Effector memory CD4-positive, alpha-beta T cell (primary cell): ENCODE results near the gene PTPN18.
"Not testable (repeated sequence)": the region's sequence is repeated elsewhere in the genome, so short reads cannot be mapped to it uniquely, and the experiment has no call there.

Experiments used
- DNase-seq, 3 donors: peaks; one replicate each; pipeline ENCODE4 v3.0.0-alpha.2; 2020
- H3K27ac ChIP-seq: 2 replicates; pipeline ENCODE4 v1.7.0; 2013; ENCODE audit warnings: mild to moderate bottlenecking, low read length, moderate library complexity; ENCODE audit not compliant: insufficient read depth, poor library complexity, severe bottlenecking
- H3K27me3 ChIP-seq: replicated peaks from 2 replicates; pipeline ENCODE4 v1.7.0; 2013; ENCODE audit warnings: mild to moderate bottlenecking, low read length; ENCODE audit not compliant: insufficient read depth, control insufficient read depth, poor library complexity, severe bottlenecking
- H3K36me3 ChIP-seq: 2 replicates; pipeline ENCODE4 v1.7.0; 2013; ENCODE audit warnings: mild to moderate bottlenecking, low read length, moderate library complexity; ENCODE audit not compliant: control insufficient read depth, insufficient read depth
- H3K4me1 ChIP-seq: 2 replicates; pipeline ENCODE4 v1.7.0; 2013; ENCODE audit warnings: low read length, mild to moderate bottlenecking; ENCODE audit not compliant: control insufficient read depth, insufficient read depth, poor library complexity, severe bottlenecking
- H3K4me3 ChIP-seq: 2 replicates; pipeline ENCODE4 v1.7.0; 2013; ENCODE audit warnings: low read length, low read depth, mild to moderate bottlenecking; ENCODE audit not compliant: insufficient read depth, poor library complexity, severe bottlenecking
- H3K9me3 ChIP-seq: 2 replicates; pipeline ENCODE4 v1.7.0; 2013; ENCODE audit warnings: mild to moderate bottlenecking, low read length, moderate library complexity; ENCODE audit not compliant: control insufficient read depth

The PTPN18 gene

DNA sequence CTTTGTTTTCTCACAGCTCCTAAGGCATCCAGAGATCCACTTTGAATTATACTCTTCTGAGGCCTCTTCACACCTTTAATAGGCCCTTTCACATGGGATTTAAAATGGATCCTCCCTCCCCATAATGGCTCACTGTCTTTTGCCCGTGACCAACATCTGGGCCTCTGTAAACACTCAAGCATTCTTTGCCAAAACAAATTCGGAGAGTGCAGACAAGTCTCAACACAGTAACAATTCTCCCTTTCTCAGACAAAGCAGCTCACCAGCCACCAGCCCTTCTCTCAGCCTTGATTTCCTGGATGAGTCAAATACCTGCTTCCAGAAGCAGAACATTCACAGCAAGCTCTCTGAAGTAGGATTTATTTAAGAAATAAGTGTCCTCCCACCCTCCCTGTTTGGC is 27.1 kb upstream of the PTPN18 start:
- Histone ChIP-seq H3K27ac (no peak overlapping the region), H3K27me3 (no peaks in the 10 kb centered on the region), H3K4me3 (no peak overlapping the region), H3K9me3 (no peaks in the 10 kb centered on the region), H3K4me1 (peaks cover 6% of the 10 kb centered on the region), H3K36me3 (no peaks in the 10 kb centered on the region)
- no peak for DNase-seq

DNA sequence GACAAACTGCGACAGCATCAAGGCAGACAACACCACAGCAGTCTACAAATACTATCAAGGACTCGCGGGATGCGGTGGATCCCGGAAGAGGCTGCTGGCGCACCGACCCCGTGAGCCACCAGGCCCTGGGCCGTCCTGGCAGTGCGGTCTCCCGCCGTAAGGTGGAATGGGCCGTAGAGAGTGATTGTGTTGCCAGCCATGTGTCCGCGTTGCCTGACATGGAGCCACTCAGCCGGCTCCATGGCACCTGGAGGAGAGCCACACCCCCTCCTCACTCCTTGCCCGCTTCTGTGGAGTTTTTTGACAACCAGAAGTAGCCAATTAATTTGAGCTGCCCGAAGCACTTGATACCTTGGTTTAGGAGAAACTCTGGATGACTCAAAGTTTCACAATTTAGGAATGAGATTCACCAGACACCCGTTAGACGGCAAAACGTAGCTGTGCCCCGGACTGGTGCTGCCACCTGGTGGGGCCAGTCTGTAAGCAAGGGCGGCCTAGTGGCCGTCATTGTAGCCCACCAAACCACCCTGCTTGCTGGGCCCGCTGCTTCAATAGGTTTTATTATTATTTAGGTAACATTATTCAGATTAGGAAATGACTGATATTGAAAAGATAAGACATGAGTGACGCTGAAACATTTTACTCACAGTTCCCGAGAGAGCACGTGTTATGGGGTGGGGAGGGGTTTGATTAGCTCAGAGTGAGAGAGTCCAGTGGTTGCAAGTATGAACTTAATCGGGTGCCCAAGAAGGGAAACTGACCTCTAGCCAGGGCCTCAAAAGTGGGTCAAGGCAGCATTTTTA is 23.4 kb upstream of the PTPN18 start:
- Histone ChIP-seq H3K4me3 (no peak overlapping the region), H3K9me3 (no peaks in the 10 kb centered on the region), H3K4me1 (peaks cover 6% of the 10 kb centered on the region), H3K36me3 (peaks cover under 1% of the 10 kb centered on the region), H3K27me3 (no peaks in the 10 kb centered on the region), H3K27ac (no peak overlapping the region)
- peak; percentile 34 to 52 (median 38) for DNase-seq

- H3K4me3 ChIP-seq, H3K4me1 ChIP-seq, DNase-seq, H3K27me3 ChIP-seq, H3K27ac ChIP-seq, H3K36me3 ChIP-seq, H3K9me3 ChIP-seq: not testable (repeated sequence)
These were observed 22.6 kb upstream of the PTPN18 start for GRCh38 chr2:130333253-130333652.

DNA sequence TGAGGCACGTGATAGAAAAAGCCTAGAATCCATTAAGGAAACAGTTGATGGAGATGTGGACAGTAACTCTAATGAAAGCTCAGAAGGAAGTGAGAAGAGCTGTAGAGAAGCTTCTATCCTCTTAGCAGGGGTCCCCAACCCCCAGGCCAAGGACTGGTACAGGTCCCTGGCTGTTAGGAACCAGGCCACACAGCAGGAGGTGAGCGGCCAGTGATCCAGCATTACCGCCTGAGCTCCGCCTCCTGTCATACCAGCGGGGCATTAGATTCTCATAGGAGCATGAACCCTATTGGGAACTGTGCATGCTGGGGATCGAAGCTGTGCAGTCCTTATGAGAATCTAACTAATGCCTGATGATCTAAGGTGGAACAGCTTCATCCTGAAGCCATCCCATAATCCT is 21.8 kb upstream of the PTPN18 start:
- no peaks in the 10 kb centered on the region for H3K9me3 ChIP-seq
- H3K27ac ChIP-seq = no peak overlapping the region
- no peak overlapping the region for H3K4me3 ChIP-seq
- H3K27me3 ChIP-seq = no peaks in the 10 kb centered on the region
- DNase-seq = no peak
- H3K36me3 ChIP-seq = peaks cover 13% of the 10 kb centered on the region
- peaks cover 6% of the 10 kb centered on the region for H3K4me1 ChIP-seq

DNA sequence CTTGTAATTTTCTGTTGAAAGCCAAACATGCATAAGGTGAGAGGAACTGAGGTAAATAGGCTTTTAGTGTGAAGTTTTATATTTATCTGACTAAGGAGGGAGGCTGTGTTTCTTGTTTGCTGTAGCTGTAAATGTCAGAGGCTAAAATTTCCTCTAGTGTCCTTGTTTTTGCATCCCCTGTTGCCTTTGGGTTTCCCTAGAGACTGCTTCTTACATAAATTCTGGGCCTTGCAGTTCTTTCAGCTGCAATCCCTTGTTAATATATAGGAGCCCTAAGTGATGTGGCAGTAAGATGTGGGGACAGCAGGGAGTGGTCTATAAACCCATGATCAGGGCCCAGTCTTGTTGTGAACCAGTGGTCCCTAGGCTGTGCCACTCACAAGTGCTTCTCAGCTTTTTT is 20.6 kb upstream of the PTPN18 start:
- DNase-seq = no peak
- Histone ChIP-seq H3K36me3 (peaks cover 18% of the 10 kb centered on the region), H3K4me1 (peaks cover 6% of the 10 kb centered on the region), H3K27ac (no peak overlapping the region), H3K27me3 (no peaks in the 10 kb centered on the region), H3K4me3 (no peak overlapping the region), H3K9me3 (no peaks in the 10 kb centered on the region)

DNA sequence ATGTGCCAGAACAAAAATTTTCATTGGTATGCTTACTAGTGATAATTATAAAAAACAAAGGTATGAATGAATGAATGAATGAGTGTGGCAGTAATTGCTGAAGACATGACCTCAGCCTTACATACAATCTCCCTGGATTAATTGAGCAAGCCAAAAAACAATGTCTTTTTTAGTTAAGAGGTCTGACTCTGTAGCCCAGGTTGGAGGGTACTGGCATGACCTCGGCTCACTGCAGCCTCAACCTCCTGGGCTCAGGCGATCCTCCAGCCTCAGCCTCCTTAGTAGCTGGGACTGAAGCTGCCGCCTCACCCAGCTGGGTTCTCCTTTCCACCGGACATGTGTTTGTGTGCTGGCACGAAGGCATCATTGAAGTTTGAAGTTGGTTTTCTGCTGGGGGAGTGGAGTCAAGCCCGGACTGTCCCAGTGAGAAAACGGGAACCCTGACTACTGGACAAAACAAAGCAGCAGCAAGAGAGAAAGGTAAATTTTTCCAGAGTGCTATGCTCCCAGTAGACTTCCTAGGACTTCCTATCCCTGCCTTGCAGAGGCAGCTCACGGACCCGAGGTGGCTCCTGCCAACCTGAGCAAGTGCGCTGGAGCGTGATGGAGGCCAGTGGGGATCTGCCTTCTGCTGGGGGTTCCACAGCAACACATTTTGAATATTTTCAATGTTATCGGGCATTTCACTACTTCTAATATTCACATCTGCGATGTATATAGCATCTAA is 19.5 kb upstream of the PTPN18 start:
- Histone ChIP-seq H3K9me3 (no peaks in the 10 kb centered on the region), H3K27ac (no peak overlapping the region), H3K4me1 (peaks cover 6% of the 10 kb centered on the region), H3K27me3 (no peaks in the 10 kb centered on the region), H3K4me3 (no peak overlapping the region), H3K36me3 (peaks cover 18% of the 10 kb centered on the region)
- DNase-seq = no peak

DNA sequence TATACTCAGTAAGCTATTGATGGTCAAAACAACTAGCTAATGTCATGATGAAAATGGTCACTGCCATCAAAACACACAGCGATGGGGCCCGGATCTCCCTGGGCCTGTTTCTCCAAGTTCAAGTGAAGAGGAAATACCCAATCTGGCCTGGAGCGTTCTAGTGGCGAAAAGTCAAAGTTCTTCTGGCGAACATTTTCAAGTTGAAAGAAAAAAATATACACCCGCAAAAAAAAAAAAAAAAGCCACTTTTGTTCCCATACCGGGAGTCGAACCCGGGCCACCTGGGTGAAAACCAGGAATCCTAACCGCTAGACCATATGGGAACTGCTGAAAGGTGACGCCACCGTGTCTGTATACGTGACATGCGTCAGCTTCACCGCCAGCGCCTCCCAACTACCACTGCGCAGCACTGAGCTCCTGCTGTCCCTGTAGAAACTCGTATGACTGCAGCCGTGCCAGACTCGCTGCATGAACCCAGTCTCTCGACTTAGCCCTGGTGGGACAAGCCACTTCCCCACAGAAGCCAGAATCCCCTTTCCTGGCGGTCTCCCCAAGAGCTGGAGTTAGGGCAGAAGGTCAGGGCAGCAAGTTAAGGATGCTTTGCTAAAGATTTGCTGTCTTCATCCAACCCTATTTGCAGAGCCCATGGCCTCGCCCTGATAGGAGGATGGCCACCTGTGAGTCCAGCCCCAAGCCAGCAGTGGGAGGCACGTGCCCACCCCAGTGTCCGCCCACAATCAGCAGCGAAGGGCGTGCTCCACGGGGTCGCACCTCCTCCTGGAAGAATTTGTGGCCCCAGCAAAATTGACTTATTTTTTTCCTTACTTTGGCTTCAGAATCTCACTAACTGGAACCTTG is 18.8 kb upstream of the PTPN18 start:
- H3K36me3 ChIP-seq = peaks cover 18% of the 10 kb centered on the region
- peak in 2 of 3 donors; percentile 21 to 40 for DNase-seq

GRCh38 chr2:130337735-130338325 is 18.0 kb upstream of the PTPN18 start:
- no peak for DNase-seq
- H3K36me3 ChIP-seq = peaks cover 18% of the 10 kb centered on the region
- H3K27ac ChIP-seq = no peak overlapping the region
- H3K27me3 ChIP-seq = no peaks in the 10 kb centered on the region
- H3K4me3 ChIP-seq = no peak overlapping the region
- no peaks in the 10 kb centered on the region for H3K9me3 ChIP-seq
- no peaks in the 10 kb centered on the region for H3K4me1 ChIP-seq

More for the DNA sequence above, 18.8 kb upstream of the PTPN18 start:
- Histone ChIP-seq H3K27ac (no peak overlapping the region), H3K9me3 (no peaks in the 10 kb centered on the region), H3K4me3 (no peak overlapping the region), H3K27me3 (no peaks in the 10 kb centered on the region), H3K4me1 (peaks cover 6% of the 10 kb centered on the region)

GRCh38 chr2:130338793-130339345 is 17.0 kb upstream of the PTPN18 start:
- H3K27me3 ChIP-seq = no peaks in the 10 kb centered on the region
- peaks cover 7% of the 10 kb centered on the region for H3K4me1 ChIP-seq
- no peak overlapping the region for H3K27ac ChIP-seq
- H3K4me3 ChIP-seq = no peak overlapping the region
- no peaks in the 10 kb centered on the region for H3K9me3 ChIP-seq
- peaks cover 18% of the 10 kb centered on the region for H3K36me3 ChIP-seq
- no peak for DNase-seq
